CD14-positive monocyte (primary cell): ENCODE measurements around the gene SSBP3. TPM values are rescaled to one million over a fixed set of nuclear protein-coding genes. Genes with fewer than 3 reads are reported as not detected.

ENCODE experiments used
- DNase-seq, 3 donors: peaks; one replicate each; pipeline ENCODE4 v3.0.0-alpha.2; 2011 to 2022
- H2AFZ ChIP-seq: 2 replicates; pipeline ENCODE4 v1.6.0; 2012; ENCODE audit warnings: mild to moderate bottlenecking, low read depth, low read length, inconsistent platforms; ENCODE audit not compliant: insufficient read depth, poor library complexity, severe bottlenecking
- H3K27ac ChIP-seq, 2 donors: 1 replicate in 1 of 2; 2 replicates in 1 of 2; pipeline ENCODE4 v1.5.1; 2012 to 2013; ENCODE audit warnings: low read length in 2 of 2, control low read depth in 1 of 2, inconsistent platforms in 1 of 2, low read depth in 1 of 2, mild to moderate bottlenecking in 1 of 2
- H3K27me3 ChIP-seq, 2 donors: one replicate each; pipeline versions ENCODE4 v1.6.0 to v1.6.1; 2011 to 2013; ENCODE audit warnings: low read length in 2 of 2; ENCODE audit not compliant: control insufficient read depth in 2 of 2, insufficient read depth in 2 of 2
- H3K36me3 ChIP-seq, 2 donors: replicated peaks in 1 of 2; 1 replicate in 1 of 2; 2 replicates in 1 of 2; pipeline versions ENCODE4 v1.5.1 to v1.6.1; 2012 to 2013; ENCODE audit warnings: low read length in 2 of 2, control low read depth in 1 of 2, inconsistent platforms in 1 of 2, mild to moderate bottlenecking in 1 of 2; ENCODE audit not compliant: insufficient read depth in 2 of 2, control insufficient read depth in 1 of 2
- H3K4me1 ChIP-seq, 2 donors: 1 replicate in 1 of 2; 2 replicates in 1 of 2; pipeline versions ENCODE4 v1.5.1 to v1.6.1; 2012 to 2013; ENCODE audit warnings: low read length in 2 of 2, control low read depth in 1 of 2, inconsistent platforms in 1 of 2, mild to moderate bottlenecking in 1 of 2, moderate library complexity in 1 of 2; ENCODE audit not compliant: insufficient read depth in 2 of 2, control insufficient read depth in 1 of 2
- H3K4me2 ChIP-seq: replicated peaks from 2 replicates; pipeline ENCODE3; 2012; ENCODE audit warnings: low read length, moderate library complexity, mild to moderate bottlenecking; ENCODE audit not compliant: poor library complexity, severe bottlenecking; ENCODE audit errors: extremely low read depth
- H3K4me3 ChIP-seq, 3 experiments: fragments of 200-600 bp in 1 of 3; sonication (generic) in 1 of 3; replicated peaks in 1 of 3; 1 replicate in 2 of 3; 2 replicates in 1 of 3; pipeline ENCODE4 v1.5.1; 2011 to 2013; ENCODE audit warnings: low read length in 3 of 3, mild to moderate bottlenecking in 3 of 3, control low read depth in 2 of 3, low read depth in 2 of 3, inconsistent platforms in 1 of 3, moderate library complexity in 1 of 3
- H3K79me2 ChIP-seq: 2 replicates; pipeline ENCODE4 v1.6.0; 2012; ENCODE audit warnings: mild to moderate bottlenecking, control low read depth, inconsistent platforms, low read length, moderate library complexity; ENCODE audit not compliant: insufficient read depth
- H3K9ac ChIP-seq: 2 replicates; pipeline ENCODE4 v1.6.0; 2017; ENCODE audit warnings: low read length, mild to moderate bottlenecking; ENCODE audit not compliant: insufficient read depth, poor library complexity, severe bottlenecking
- H3K9me3 ChIP-seq, 2 donors: replicated peaks in 1 of 2; 1 replicate in 1 of 2; 2 replicates in 1 of 2; pipeline versions ENCODE4 v1.5.1 to v1.6.1; 2012 to 2013; ENCODE audit warnings: low read length in 2 of 2, control low read depth in 1 of 2; ENCODE audit not compliant: control insufficient read depth in 1 of 2, insufficient read depth in 1 of 2
- H4K20me1 ChIP-seq: 2 replicates; pipeline ENCODE4 v1.6.0; 2012; ENCODE audit warnings: mild to moderate bottlenecking, low read length, control low read depth, moderate library complexity; ENCODE audit not compliant: insufficient read depth
- H3K27ac Mint-ChIP-seq, 7 donors: one replicate each; pipeline ENCODE4 v1.8.0; 2020; ENCODE audit warnings: mild to moderate bottlenecking in 7 of 7, mixed read lengths in 7 of 7, moderate library complexity in 6 of 7, inconsistent platforms in 2 of 7
- H3K27me3 Mint-ChIP-seq, 3 donors: one replicate each; pipeline ENCODE4 v1.8.0; 2021 to 2022; ENCODE audit warnings: low read depth in 3 of 3, mild to moderate bottlenecking in 3 of 3, mixed read lengths in 3 of 3, moderate library complexity in 3 of 3, inconsistent platforms in 1 of 3
- H3K36me3 Mint-ChIP-seq, 2 donors: one replicate each; pipeline ENCODE4 v1.8.0; 2020; ENCODE audit warnings: mixed read lengths in 2 of 2, inconsistent platforms in 1 of 2, mild to moderate bottlenecking in 1 of 2
- H3K4me1 Mint-ChIP-seq: one replicate; pipeline ENCODE4 v1.8.0; 2020; ENCODE audit warnings: mild to moderate bottlenecking, mixed read lengths
- H3K4me3 Mint-ChIP-seq, 2 donors: one replicate each; pipeline ENCODE4 v1.8.0; 2020; ENCODE audit warnings: mild to moderate bottlenecking in 2 of 2, mixed read lengths in 2 of 2, moderate library complexity in 1 of 2
- H3K9me3 Mint-ChIP-seq, 7 donors: one replicate each; pipeline ENCODE4 v1.8.0; 2020 to 2022; ENCODE audit warnings: mixed read lengths in 7 of 7, mild to moderate bottlenecking in 6 of 7, moderate library complexity in 6 of 7, inconsistent platforms in 2 of 7
- WGBS: methylation state at CpG from one replicate; pipeline ENCODE4 v1.1.5; 2013; ENCODE audit warnings: missing lambda C conversion rate; ENCODE audit not compliant: insufficient coverage; 5-methylcytosine and 5-hydroxymethylcytosine counted together
- intact Hi-C, 2 donors: fragments of 100-400 bp; cut with micrococcal nuclease; formaldehyde crosslinking; loops; one replicate each; pipeline versions ENCODE4 v1.15.0 to v1.15.1; 2023
- polyA plus RNA-seq, 3 donors: library from polyadenylated mRNA; depleted of rRNA in 1 of 3; unstranded in 2 of 3; stranded (reverse) in 1 of 3; fragments of 300-500 nt in 2 of 3; fragments of >200 nt in 1 of 3; fragmentation: Illumina TruSeq in 2 of 3; gene quantifications; 1 replicate in 2 of 3; 2 replicates in 1 of 3; pipeline ENCODE4 v1.2.3, GENCODE V29; 2012 to 2021
- TF ChIP-seq, protein P1 (sequence below): fragments of 200-600 bp; IDR thresholded peaks from one replicate; pipeline ENCODE4 v1.8.0; 2022; ENCODE audit warnings: antibody characterized with exemption, mild to moderate bottlenecking

The SSBP3 gene
- polyA plus RNA-seq, 3 donors, result 4.1 to 30.7 (median 4.3) TPM

DNA sequence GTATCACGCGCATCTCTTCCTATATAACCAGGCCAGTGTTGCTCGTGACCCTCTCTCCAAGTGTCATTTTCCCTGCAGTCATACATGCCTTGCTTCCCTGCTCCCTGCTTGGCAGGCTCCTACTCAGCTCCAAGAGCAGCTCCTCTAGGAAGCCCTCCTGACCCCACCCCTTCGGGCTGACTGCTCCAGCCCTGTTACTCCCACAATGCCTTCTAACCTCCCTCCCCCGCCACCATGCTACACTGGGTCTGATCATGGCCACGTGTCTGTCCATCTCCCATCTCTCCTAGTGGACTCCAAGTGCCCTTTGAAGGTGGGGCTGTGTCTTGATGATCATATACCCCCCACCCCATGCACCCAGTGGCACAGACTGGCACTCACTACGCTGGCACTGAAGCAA lies 161.5 kb downstream of the SSBP3 start:
- H3K36me3 Mint-ChIP-seq, result peaks cover 22 to 51% of the 10 kb centered on the region in 2 donors
- Histone ChIP-seq H3K4me1 (peaks cover 2 to 4% of the 10 kb centered on the region in 2 donors), H3K9ac (no peak overlapping the region), H3K4me3 (no peak overlapping the region), H3K27ac (no peak overlapping the region), H4K20me1 (no peaks in the 10 kb centered on the region), H3K9me3 (no peaks in the 10 kb centered on the region), H3K27me3 (no peaks in the 10 kb centered on the region), H3K4me2 (no peak overlapping the region), H2AFZ (no peak overlapping the region), H3K36me3 (peaks cover 4 to 12% of the 10 kb centered on the region in 2 donors), H3K79me2 (no peaks in the 10 kb centered on the region)
- no peak overlapping the region for H3K27ac Mint-ChIP-seq
- intact Hi-C loops, result no loop called here
- 96% methylated on average over 6 of the region's 7 CpGs for WGBS
- no peak overlapping the region for H3K4me3 Mint-ChIP-seq
- peaks cover 9% of the 10 kb centered on the region for H3K4me1 Mint-ChIP-seq
- TF ChIP-seq, protein P1, sequence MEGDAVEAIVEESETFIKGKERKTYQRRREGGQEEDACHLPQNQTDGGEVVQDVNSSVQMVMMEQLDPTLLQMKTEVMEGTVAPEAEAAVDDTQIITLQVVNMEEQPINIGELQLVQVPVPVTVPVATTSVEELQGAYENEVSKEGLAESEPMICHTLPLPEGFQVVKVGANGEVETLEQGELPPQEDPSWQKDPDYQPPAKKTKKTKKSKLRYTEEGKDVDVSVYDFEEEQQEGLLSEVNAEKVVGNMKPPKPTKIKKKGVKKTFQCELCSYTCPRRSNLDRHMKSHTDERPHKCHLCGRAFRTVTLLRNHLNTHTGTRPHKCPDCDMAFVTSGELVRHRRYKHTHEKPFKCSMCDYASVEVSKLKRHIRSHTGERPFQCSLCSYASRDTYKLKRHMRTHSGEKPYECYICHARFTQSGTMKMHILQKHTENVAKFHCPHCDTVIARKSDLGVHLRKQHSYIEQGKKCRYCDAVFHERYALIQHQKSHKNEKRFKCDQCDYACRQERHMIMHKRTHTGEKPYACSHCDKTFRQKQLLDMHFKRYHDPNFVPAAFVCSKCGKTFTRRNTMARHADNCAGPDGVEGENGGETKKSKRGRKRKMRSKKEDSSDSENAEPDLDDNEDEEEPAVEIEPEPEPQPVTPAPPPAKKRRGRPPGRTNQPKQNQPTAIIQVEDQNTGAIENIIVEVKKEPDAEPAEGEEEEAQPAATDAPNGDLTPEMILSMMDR, result no peak
- DNase-seq, result no peak
- H3K9me3 Mint-ChIP-seq, result no peaks in the 10 kb centered on the region
- no peaks in the 10 kb centered on the region for H3K27me3 Mint-ChIP-seq

DNA sequence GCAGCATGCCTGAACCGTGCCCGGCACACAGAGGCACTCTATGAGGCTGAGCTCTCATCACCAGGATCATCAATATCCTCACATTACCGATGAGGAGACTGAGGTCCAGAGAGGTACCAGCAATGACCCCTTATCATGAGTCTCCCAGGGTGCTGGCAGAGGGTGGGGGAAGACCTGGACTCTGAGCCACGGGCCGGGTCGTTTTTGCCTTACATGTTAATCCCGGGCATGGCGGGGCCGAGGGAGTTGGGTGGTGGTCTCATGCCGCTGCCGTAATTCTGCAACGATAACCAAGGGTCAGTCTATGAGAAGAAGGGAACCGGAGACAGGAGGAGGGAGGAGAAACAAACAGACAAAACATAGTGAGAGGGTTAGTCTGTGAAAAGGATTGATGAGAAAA lies 163.2 kb downstream of the SSBP3 start:
- Histone ChIP-seq H3K36me3 (peaks cover 4 to 12% of the 10 kb centered on the region in 2 donors), H3K27ac (no peak overlapping the region), H3K9me3 (no peaks in the 10 kb centered on the region), H3K9ac (no peak overlapping the region), H3K4me1 (peaks cover 18 to 21% of the 10 kb centered on the region in 2 donors), H4K20me1 (no peaks in the 10 kb centered on the region), H2AFZ (no peak overlapping the region), H3K4me2 (no peak overlapping the region), H3K4me3 (no peak overlapping the region), H3K27me3 (no peaks in the 10 kb centered on the region), H3K79me2 (no peaks in the 10 kb centered on the region)
- WGBS, result 93% methylated on average over 3 of the region's 13 CpGs
- Mint-ChIP-seq H3K9me3 (no peaks in the 10 kb centered on the region), H3K4me3 (no peak overlapping the region), H3K27ac (peak overlapping the region in 2 of 7 donors; percentile 17 to 18), H3K4me1 (peaks cover 21% of the 10 kb centered on the region), H3K36me3 (peaks cover 19 to 46% of the 10 kb centered on the region in 2 donors), H3K27me3 (no peaks in the 10 kb centered on the region)
- no peak for DNase-seq
- intact Hi-C loops, result no loop called here
- TF ChIP-seq, protein P1, result no peak
